HCEC 1CT (cell line): Measurements from ENCODE around the gene STAMBPL1.
A peak's percentile ranks its signal among the peaks of the same experiment; 100 is the strongest.
"Not testable (repeated sequence)": the region's sequence is repeated elsewhere in the genome, so short reads cannot be mapped to it uniquely, and the experiment has no call there.

Experiments used
- DNase-seq: peaks from one replicate; pipeline ENCODE4 v3.0.0-alpha.2; 2017

Gene STAMBPL1

GRCh38 chr10:88879534-88880281 is at the start of gene STAMBPL1:
TSS of gene STAMBPL1 (plus strand) at chr10:88880245. CDS start at chr10:88901709, 21,464 bp downstream.
- no peak for DNase-seq

DNA sequence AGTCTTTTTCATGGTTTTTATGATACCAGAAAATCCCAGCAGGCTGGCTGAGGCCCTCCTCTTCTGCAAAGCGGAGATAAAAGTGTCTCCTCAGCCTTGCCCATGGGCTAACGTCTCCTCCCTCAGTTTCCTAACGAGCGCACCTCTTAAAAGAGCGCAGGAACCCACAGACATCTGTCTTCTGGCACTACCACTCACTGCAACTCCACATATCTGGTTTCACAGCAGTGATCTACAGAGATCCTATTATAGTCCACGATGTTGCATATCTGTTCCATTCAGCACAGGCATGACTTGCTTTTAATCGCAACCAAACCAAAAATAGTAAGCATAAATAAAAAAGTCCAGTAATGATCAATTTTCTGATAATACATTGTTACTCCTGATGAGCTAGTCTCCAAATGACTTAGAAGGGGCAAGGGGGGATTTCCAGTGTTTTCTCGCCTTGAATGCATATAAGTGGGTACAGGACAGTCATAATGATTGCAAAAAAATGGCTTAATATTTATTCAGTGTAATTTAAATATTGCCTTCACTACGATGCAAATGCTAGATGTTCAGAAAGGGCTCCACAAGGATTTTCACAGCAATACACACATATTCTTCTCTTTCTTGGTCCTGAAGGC is 49.3 kb upstream of the STAMBPL1 start:
- DNase-seq: no peak

GRCh38 chr10:88831709-88832108 is 48.3 kb upstream of the STAMBPL1 start:
- no peak for DNase-seq

GRCh38 chr10:88832376-88832775 is 47.7 kb upstream of the STAMBPL1 start:
- DNase-seq: no peak

GRCh38 chr10:88833156-88833555 is 46.9 kb upstream of the STAMBPL1 start:
- no peak for DNase-seq

- DNase-seq: no peak
Measured at GRCh38 chr10:88833723-88834122, 46.3 kb upstream of the STAMBPL1 start.

DNA sequence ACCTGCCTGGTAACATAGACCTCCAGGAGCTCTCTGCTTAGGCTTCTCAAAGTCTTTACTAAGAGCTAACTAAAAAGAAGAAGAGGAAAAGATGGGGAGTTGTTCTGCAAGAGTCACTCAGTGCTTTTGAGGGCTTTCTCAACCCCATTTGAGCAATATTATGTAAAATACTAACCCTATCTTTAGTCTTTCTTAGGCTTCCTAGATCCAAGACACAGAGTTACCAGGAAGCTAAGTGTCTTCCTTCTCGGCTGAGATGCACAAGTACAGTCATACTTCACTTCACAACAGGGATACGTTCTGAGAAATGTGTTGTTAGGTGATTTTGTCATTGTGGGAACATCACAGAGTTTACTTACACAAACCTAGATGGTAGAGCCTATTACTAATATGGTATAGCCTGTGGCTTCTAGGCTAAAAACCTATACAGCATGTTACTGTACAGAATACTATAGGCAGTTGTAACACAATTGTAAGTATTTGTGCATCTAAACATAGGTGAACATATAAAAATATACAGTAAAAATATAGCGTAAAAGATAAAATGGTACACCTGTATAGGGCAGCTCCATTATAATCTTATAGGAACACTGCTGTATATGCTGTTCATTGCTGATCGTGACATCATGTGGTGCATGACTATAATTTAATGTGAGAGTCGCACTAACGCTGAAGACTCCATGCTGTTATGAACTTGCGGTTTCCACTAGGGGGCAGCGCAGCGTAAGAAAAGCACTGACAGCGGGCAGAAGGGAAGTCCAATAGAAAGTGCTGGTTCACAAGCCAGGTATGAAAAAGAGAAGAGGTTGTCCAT is 44.7 kb upstream of the STAMBPL1 start:
- peak; percentile 79 for DNase-seq

DNA sequence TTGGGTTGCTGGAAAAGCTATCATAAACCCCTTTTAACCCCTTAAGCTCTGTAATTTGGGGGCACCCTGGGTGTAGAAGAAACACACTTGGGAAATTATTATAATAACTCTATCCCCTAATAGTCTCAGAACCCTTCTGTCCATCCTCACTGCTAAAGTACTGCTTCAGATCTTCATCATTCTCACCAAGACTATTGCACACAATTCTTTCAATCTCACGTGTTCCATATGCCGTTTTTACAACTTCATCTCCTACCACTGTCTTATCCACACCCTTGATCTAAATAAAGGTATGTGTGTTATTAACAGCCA is 44.2 kb upstream of the STAMBPL1 start:
- no peak for DNase-seq

- DNase-seq: not testable (repeated sequence)
Measured at GRCh38 chr10:88837632-88838031, 42.4 kb upstream of the STAMBPL1 start.

- no peak for DNase-seq
Measured at GRCh38 chr10:88838766-88839350, 41.2 kb upstream of the STAMBPL1 start.

GRCh38 chr10:88840104-88840503 is 39.9 kb upstream of the STAMBPL1 start:
- DNase-seq: no peak

DNA sequence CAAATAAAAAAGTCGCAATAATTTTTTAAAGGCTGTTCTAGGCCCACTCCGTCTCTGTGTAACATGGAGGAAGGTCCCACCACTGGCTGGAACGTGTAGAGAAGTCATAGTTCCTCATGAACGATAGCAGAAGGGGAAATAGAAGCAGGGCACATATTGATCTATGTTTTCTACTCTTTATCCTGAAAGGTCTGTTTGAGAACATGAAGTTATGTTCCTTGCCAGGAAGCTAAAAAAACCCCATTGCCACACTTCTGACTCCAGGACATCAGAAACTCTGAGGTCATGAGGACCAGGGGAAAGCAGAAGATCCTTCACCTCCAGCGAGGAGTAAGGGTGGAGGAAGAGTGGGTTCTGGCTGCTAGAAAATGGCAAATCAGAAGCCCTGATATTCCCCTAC is 39.2 kb upstream of the STAMBPL1 start:
- DNase-seq: no peak

DNA sequence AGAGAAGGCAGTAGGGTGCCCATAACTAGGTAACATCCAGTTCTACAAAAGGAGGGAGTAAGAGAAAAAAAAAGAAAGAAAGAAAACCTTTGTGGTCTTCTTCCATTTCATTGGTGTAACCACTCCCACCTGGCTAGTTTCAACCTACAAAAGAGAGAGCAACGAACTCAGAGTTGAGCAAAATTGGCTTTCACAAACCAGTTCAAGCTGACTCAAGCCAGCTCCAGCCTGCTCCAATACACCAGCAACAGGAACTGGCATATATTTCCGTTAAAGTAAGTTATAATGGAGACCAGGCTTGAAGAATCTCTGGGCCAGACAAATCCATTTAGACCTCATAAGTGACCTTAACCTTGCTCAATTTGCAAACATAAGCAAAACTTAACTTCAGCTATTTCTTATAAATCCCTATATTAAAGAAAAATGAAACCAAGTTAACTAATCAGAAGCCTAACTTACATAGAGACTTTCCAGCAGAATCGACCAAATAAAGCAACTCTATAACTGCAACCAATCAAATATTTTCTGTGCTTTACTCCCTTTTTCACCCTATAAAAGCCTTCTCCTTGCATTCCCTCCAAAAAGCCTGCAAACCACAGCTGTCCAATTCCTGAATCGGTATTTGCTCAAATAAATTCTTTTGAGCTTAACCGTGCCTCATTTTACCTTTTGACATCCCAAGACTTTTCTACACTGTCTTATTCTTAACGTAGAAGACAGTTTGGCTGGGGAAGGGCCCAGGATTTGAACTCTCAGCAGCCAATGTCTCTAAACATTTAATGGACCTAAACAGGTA is 38.5 kb upstream of the STAMBPL1 start:
- DNase-seq: no peak

DNA sequence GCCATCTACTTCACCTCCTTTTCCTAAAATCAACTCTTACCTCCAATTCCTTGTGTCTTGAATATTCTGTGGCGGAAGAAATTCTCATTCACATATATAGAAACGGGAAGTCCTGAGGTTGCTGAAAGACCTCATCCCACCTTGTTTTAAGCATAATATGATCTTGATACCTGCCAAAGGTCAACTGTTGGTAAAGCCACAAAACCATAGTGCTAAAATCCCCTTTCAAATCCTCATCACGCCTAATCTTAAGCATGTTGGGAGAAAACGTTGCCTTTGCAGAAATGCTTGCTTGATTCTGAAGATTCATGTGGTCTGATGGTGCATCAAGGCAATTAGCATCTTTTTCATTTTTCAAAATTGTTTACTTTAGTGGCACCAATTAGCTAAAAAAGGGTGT is 36.9 kb upstream of the STAMBPL1 start:
- DNase-seq: no peak

DNA sequence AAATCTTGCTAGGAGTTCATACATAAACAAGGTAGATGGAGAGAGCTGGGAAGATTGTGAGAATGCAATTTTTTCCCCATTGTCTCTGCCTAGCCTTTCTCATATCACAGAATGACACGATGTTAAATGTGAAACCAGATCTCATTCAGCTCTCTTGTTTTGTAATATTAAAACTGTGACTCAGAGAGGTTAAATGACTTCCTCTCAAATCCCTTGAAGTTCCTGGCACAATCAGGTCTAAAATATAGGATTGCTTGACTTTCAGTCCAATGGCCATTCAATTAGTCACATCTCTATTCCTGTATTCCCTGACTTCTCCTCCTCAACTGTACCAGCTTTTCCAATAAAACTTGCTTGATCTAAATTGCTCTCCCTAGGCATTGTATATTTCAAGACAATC is 31.5 kb upstream of the STAMBPL1 start:
- DNase-seq: peak; percentile 90

DNA sequence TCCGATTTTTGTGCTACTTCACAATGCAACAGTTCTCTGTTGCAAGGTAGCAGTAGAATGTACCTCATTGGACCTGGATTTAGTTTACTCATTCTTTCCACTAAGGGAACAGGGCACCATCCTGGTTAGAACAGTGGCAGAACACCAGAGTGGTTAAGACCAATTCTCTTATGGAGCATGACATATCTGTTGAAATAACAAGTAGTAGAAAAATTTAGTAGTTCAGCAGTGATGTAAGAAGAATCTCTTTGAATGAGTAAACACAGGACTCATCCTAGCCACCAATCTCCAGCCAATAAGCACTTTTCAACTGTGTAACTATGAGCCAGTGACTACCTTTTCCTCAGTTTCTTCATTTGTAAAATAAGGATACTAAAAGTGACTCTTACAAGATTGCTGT is 30.8 kb upstream of the STAMBPL1 start:
- peak; percentile 70 for DNase-seq

DNA sequence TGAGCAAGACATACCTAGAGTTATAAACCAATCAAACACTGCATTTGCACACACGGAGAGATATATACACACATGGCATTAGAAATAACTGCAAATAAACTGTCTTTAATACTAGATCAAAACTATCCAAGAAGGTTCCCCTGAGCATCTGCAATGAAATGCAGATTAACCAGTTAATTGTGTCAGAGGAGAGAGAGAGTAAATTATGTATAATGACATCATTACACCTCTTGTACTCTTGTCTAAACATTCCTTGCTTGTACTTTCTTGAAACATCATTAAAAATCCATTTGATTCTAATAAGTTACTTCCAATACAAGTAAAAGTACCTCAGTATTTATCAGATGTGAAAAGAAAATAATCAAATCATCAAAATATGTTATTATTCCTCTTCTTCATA is 29.3 kb upstream of the STAMBPL1 start:
- DNase-seq: no peak

DNA sequence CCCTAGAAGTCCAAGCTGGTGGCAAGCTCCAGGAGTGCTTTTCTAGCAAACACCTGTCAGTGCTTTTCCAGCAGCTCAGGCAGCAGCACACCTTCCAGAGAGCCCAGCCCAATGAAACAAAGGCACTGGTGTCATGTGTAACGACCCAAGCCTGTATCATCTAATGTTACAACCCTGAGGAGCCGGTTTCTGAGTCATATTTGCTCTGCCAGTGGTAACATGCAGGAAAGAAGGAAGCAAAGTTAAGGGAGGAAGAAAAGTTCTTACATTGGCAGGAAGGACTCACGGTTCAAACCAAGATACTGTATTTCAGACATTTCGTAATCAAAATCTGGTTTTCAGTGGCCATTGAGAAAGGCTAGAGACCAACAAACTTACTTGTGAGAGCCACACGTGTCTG is 28.3 kb upstream of the STAMBPL1 start, which contains the start of gene ANKRD22:
Gene ANKRD22, minus strand, starts transcription at position 139 of the 400 bp plus-strand sequence. CDS start 237 bp downstream, outside the sequence.
- DNase-seq: peak; percentile 57

- no peak for DNase-seq
Measured at GRCh38 chr10:88852327-88852726, 27.7 kb upstream of the STAMBPL1 start.

GRCh38 chr10:88853155-88853881 is 26.7 kb upstream of the STAMBPL1 start:
- DNase-seq: no peak

DNA sequence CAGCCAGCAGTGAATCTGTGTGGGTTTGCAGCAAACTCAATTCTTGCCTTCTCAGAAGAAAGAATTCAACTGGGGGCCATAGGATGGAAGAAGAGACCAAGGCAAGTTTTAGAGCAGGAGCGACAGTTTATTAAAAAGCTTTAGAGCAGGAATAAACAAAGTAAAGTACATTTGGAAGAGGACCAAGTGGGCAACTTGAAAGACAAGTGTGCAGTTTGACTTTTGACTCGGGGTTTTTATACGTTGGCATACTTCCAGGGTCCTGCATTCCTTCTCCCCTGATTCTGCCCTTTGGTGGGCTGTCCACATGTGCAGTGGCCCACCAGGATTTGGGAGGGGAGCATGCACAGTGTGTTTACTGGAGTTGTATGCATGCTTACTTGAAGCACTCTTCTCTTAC is 25.4 kb upstream of the STAMBPL1 start:
- no peak for DNase-seq

DNA sequence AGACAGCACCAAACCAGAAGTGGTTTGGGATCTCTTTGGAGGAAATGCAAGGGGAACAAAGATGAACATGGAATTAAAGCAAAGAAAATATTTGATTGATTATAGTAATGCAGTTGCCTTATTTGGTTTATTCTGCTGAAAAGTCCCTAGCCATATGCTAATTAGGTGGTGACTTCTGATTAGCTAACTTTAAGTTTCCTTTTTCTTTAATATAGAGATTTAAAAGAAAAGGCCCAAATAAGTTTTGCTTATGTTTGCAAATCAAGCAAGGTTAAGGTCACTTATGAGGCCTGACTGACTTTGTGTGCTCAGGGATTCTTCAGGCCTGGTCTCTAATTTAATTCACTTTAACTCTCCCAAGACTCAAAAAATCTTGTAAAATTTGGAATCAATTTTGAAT is 22.2 kb upstream of the STAMBPL1 start:
- no peak for DNase-seq
